ENCODE measurements around the gene ZDHHC4. TPM values are rescaled to one million over a fixed set of nuclear protein-coding genes. Genes with fewer than 3 reads are reported as not detected.

The ZDHHC4 gene
- total RNA-seq, 1 donor from 2014 or later, result 75.3 TPM

DNA sequence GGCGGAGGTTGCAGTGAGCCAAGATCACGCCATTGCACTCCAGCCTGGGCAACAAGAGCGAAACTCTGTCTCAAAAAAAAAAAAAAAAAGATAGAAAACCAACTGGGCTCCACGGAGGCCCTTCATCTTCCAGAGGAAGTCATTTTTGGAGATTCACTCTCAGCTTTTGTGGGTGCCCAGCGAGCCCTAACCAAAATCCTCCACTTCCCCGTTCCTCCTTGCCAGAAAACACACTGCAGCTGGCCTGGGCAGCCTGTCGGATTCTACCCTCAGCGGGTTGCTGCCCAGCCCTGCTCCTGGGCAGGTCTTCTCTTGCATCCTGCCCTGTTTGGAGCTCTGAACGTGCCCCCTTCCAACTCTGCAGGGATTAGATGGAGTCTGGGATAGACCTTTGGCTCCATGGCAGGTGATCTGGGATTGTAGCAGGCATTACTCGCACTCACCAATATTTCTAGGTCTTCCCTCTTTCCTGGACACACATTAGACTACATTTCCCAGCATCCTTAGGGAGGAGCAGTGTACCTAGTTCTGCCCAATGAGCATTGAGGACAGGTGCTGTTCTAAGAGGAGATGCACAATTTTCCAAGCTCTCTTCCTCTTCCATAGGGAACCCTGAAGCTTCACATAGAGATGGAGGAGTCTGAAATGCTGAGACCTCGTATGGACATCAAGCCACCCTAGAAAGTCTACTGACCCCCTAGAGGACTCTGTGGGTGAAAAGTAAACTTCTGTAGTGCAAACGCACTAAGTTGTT, 30.6 kb upstream of the ZDHHC4 start:
- peaks cover 5% of the 10 kb centered on the region for H3K27me3 Mint-ChIP-seq (ENCODE audit: low read depth)
- no peaks in the 10 kb centered on the region for H3K36me3 Mint-ChIP-seq
- no peaks in the 10 kb centered on the region for H3K9me3 Mint-ChIP-seq
- no peak overlapping the region for H3K27ac Mint-ChIP-seq
- TF ChIP-seq, protein P1, sequence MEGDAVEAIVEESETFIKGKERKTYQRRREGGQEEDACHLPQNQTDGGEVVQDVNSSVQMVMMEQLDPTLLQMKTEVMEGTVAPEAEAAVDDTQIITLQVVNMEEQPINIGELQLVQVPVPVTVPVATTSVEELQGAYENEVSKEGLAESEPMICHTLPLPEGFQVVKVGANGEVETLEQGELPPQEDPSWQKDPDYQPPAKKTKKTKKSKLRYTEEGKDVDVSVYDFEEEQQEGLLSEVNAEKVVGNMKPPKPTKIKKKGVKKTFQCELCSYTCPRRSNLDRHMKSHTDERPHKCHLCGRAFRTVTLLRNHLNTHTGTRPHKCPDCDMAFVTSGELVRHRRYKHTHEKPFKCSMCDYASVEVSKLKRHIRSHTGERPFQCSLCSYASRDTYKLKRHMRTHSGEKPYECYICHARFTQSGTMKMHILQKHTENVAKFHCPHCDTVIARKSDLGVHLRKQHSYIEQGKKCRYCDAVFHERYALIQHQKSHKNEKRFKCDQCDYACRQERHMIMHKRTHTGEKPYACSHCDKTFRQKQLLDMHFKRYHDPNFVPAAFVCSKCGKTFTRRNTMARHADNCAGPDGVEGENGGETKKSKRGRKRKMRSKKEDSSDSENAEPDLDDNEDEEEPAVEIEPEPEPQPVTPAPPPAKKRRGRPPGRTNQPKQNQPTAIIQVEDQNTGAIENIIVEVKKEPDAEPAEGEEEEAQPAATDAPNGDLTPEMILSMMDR (IDR thresholded peaks at IDR 0.05; ENCODE audit: unreplicated experiment), result no peak
- DNase-seq (ENCODE audit: low spot score in 2 of 2, unreplicated experiment in 2 of 2), result no peak
- no peaks in the 10 kb centered on the region for H3K4me1 Mint-ChIP-seq
- H3K4me3 Mint-ChIP-seq, result no peak overlapping the region

DNA sequence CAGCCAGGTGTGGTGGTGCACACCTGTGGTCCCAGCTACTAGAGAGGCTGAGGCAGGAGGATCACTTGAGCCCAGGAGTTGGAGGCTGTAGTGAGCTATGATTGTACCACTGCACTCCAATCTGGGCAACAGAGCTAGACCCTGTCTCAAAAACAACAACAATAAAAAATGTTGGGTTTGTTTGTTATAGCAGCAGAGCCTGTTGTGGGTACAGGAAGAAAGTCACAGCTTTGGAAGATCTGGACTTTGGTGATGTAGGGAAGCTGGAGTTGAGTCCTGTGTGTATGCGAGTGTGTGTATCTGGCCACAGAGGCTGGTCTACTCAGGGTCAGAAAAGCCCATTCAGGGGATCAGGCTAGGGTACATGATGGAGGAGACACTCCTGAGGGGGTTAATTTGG, 29.9 kb upstream of the ZDHHC4 start:
- H3K4me1 Mint-ChIP-seq, result no peaks in the 10 kb centered on the region
- no peaks in the 10 kb centered on the region for H3K9me3 Mint-ChIP-seq
- TF ChIP-seq, protein P1 (IDR thresholded peaks at IDR 0.05; ENCODE audit: unreplicated experiment), result no peak
- no peaks in the 10 kb centered on the region for H3K36me3 Mint-ChIP-seq
- H3K4me3 Mint-ChIP-seq, result no peak overlapping the region
- no peak for DNase-seq (ENCODE audit: low spot score in 2 of 2, unreplicated experiment in 2 of 2)
- peaks cover 5% of the 10 kb centered on the region for H3K27me3 Mint-ChIP-seq (ENCODE audit: low read depth)
- H3K27ac Mint-ChIP-seq, result no peak overlapping the region

DNA sequence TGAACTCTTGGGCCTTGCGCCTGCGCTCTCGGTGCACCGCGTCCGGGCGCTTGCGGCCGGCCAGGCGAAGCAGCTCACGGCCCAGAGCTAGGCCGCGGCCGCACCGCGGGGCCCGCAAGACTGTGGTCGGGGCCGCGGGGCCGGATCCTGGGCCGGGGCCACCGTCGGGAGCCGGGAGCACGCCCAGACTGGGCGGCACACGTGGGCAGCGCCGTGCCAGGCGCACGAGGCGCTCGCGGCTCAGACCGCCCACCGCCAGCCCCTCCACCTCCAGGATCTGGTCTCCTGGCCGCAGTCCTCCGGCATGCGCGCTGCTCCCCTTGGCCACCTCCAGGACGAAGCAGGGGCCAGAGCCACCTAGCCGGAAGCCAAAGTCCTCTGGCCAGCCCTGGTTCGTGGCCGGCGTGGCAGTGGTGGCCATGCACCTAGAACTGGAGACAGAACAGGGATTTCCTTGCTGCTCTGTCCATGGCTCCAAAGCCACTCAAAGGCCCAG, 26.2 kb upstream of the ZDHHC4 start, which contains the start of gene GRID2IP:
Gene GRID2IP (minus strand): TSS at position 446 of the 496 bp plus-strand sequence. CDS start 25 bp downstream, at position 421.
- no peak for DNase-seq (ENCODE audit: low spot score in 2 of 2, unreplicated experiment in 2 of 2)
- Mint-ChIP-seq H3K4me3 (no peak within 1 kb of the TSS), H3K4me1 (no peaks in the 10 kb centered on the region), H3K27me3 (ENCODE audit: low read depth) (no peaks in the 10 kb centered on the region), H3K9me3 (no peaks in the 10 kb centered on the region), H3K36me3 (no peaks in the 10 kb centered on the region), H3K27ac (no peak within 1 kb of the TSS)
- TF ChIP-seq, protein P1 (IDR thresholded peaks at IDR 0.05; ENCODE audit: unreplicated experiment), result no peak

DNA sequence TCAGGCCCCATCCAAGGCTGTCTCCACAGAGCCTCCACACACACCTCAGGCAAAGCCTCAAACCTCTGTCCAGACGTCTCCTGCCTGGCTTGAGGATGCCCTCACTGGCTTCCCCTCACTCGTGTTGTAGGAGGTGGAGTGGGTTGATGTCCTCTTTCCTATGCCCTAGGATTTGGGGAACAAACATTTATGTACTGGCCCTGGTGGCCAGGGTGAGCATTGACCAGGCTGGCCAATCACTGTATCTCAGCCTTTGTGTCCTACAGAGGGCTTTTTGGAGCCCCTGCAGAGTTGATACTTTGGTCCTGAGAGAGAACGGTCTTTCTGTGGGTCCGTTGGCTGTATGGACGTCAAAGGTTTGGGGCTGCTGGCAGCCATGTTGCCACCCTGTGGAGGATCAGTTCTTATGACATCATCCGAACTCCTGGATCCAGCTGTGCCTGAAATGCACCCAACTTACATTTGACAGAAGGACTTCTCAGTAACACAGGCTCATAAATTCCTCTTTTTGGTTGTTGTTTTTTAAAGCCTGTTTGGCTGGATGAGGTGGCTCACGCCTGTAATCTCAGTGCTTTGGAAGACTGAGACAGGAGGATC, 23.7 kb upstream of the ZDHHC4 start:
- no peaks in the 10 kb centered on the region for H3K9me3 Mint-ChIP-seq
- H3K27me3 Mint-ChIP-seq (ENCODE audit: low read depth), result no peaks in the 10 kb centered on the region
- H3K4me1 Mint-ChIP-seq, result no peaks in the 10 kb centered on the region
- no peak overlapping the region for H3K27ac Mint-ChIP-seq
- DNase-seq (ENCODE audit: low spot score in 2 of 2, unreplicated experiment in 2 of 2), result no peak
- TF ChIP-seq, protein P1 (IDR thresholded peaks at IDR 0.05; ENCODE audit: unreplicated experiment), result no peak
- no peaks in the 10 kb centered on the region for H3K36me3 Mint-ChIP-seq
- no peak overlapping the region for H3K4me3 Mint-ChIP-seq

DNA sequence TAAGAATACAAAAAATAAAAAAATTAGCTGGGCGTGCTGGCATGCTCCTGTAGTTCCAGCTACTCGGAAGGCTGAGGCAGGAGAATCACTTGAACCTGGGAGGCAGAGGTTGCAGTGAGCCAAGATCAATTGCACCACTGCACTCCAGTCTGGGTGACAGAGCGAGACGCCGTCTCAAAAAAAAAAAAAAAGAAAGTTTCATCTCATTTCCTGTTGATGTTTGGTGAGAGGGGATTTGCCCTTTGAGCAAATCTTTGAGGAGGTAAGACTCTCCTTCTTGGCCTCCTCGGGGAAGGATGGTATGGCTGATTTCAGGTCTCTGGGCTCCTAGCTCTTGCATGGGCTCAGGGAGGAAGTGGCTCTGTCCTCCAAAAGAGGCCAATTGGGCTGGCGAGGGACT, 22.4 kb upstream of the ZDHHC4 start:
- peaks cover 4% of the 10 kb centered on the region for H3K27me3 Mint-ChIP-seq (ENCODE audit: low read depth)
- H3K36me3 Mint-ChIP-seq, result no peaks in the 10 kb centered on the region
- no peak for DNase-seq (ENCODE audit: low spot score in 2 of 2, unreplicated experiment in 2 of 2)
- no peak overlapping the region for H3K4me3 Mint-ChIP-seq
- no peak overlapping the region for H3K27ac Mint-ChIP-seq
- TF ChIP-seq, protein P1 (IDR thresholded peaks at IDR 0.05; ENCODE audit: unreplicated experiment), result no peak
- H3K4me1 Mint-ChIP-seq, result no peaks in the 10 kb centered on the region
- no peaks in the 10 kb centered on the region for H3K9me3 Mint-ChIP-seq
